GM12872 (cell line): Measurements from ENCODE around the gene ADRA1B.

Experiments used
- CTCF ChIP-seq: IDR thresholded peaks from 3 replicates; pipeline ENCODE4 v1.5.1; 2011; ENCODE audit warnings: low read depth, mild to moderate bottlenecking, low read length, moderate library complexity; ENCODE audit not compliant: insufficient read depth

ADRA1B gene

GRCh38 chr5:159891371-159891770, 24.9 kb upstream of the ADRA1B start:
- TF ChIP-seq CTCF, result no peak

- no peak for TF ChIP-seq CTCF
Measured at GRCh38 chr5:159893040-159893695, 23.1 kb upstream of the ADRA1B start.

- TF ChIP-seq CTCF, result no peak
Measured at GRCh38 chr5:159894149-159894720, 22.0 kb upstream of the ADRA1B start.

- no peak for TF ChIP-seq CTCF
Measured at GRCh38 chr5:159897786-159898393, 18.4 kb upstream of the ADRA1B start.

- TF ChIP-seq CTCF, result no peak
Measured at GRCh38 chr5:159899067-159900049, 16.9 kb upstream of the ADRA1B start.

GRCh38 chr5:159901308-159901707, 15.0 kb upstream of the ADRA1B start:
- no peak for TF ChIP-seq CTCF

GRCh38 chr5:159901772-159902171, 14.5 kb upstream of the ADRA1B start:
- no peak for TF ChIP-seq CTCF
